ENCODE measurements around the gene TRIM38. TPM values are rescaled to one million over a fixed set of nuclear protein-coding genes. Genes with fewer than 3 reads are reported as not detected.
A peak's percentile ranks its signal among the peaks of the same experiment; 100 is the strongest.
"Not testable (repeated sequence)": the region's sequence is repeated elsewhere in the genome, so short reads cannot be mapped to it uniquely, and the experiment has no call there.

TRIM38 gene
- total RNA-seq, result 9.0 TPM

- peak; percentile 88 for DNase-seq
These were observed at the start of gene TRIM38 for GRCh38 chr6:25962149-25963127. TSS of gene TRIM38 (plus strand) at chr6:25962802. CDS start at chr6:25966523, 3,721 bp downstream.

- DNase-seq, result no peak
These were observed 48.9 kb upstream of the TRIM38 start for GRCh38 chr6:25913741-25914140.

DNA sequence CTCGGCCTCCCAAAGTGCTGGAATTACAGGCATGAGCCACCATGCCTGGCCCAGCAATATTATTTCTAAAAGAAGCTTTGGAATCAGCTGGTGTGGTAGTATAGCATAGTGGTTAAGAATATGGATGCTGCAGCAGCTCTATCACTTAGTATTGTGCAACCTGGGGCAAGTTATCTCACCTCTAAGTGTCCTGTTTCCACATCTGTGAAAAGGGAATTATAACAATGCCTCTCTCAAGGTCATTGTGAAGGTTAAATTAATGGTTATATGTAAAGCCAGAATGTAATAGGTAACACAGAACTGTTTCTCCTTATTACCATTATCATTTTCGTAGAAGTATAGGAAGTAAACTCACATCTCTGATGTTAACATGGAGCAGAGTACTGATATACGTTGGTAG, 46.3 kb upstream of the TRIM38 start:
- DNase-seq, result no peak

DNA sequence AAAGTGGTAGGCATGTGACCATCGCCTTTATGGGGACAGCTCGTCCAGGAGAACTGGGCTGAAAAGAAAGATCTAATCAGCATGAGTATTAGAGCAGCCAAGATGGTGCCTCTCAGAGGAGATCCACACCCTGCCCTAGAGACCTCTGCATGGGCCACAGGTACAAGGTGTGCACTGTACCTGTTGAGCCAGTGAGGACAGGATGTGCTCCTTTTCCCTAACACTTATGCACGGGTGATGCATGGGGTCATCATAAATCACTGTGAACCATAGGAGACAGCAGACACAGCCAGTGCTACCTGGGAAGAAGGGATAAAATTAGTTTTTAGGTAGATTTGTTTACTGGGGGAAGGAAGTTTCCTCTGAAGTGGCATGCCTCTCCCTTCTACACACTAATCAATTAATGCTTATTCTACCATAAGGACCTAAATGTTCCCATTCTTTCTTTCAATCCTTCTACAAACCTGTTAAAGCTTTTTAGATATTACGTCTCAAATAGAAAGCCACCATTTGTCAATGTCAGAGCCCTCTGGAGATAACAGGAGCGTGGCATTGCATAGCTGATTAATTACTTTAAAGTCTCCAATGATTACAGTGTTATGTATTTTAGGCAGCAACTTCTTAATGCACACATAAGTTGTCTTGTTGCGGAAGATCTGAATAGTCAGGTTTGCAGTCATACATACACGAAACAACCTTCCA, 45.7 kb upstream of the TRIM38 start:
- no peak for DNase-seq

GRCh38 chr6:25918083-25918683, 44.4 kb upstream of the TRIM38 start:
- DNase-seq, result no peak

DNA sequence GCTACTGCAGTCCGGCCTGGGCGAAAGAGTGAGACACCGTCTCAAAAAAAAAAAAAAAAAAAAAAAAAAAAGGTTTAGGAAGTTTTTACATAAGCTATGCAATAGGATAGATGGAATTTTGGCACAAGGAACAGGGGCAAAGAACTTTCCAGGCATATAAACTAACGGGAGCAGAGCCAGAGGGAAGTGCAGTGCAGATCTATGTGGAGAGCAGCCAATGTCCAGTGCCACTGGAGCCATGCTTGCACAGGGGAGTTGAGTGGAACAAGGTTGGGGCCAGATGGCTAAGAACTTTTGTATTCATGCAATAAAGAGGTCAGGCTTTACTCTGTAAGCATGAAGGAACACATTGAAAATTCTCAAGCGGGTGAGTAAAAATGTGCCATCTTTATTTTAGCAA, 42.9 kb upstream of the TRIM38 start:
- no peak for DNase-seq

DNA sequence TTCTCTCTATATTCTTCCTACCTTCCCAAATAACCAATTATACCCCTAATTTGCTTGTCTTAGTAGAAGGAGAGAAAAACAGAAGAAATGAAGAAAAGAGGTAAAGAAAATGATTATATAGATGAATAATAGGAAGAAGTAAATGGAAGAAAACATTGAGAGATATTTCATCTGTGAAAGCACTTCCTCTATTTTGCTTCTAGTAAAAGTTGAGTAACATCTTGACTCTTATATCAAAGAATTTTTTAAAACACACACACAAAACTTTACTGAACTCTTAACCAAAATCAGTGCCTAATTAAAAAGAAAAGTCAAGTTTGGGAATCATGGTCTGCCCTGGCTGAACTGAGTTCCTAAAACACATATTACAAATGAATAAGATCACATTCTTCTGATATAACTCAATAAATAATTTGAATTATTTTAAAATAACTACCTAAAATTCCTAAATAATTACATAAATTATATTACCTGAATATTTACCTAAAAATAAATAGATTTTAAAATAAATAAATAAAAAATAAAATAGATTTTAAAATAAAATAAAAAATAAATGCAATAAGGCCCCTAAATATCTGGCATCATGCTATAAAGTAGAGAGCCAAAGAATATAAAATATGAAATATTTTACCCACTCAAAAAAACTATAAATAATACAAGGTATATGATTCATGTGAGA, 40.9 kb upstream of the TRIM38 start:
- no peak for DNase-seq

- DNase-seq, result no peak
These were observed 40.3 kb upstream of the TRIM38 start for GRCh38 chr6:25922301-25922700.

DNA sequence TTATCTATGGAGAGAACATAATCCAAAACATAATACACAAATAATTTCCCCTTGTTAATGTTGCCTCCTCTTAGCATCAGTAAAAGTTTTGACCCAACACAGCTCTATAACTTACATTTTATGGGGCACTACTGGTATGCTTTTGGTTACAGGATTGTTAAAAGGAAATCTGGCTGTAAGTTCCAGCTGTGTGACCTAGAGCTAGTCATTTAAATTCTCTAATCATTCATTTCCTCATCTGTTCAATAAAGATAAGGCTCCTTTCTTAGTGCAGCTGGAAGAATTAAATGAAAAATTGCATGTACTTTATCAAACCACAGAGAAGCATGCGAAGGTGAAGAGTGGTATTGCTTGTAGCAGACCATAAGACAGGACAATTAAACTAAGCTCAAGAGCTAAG, 36.7 kb upstream of the TRIM38 start:
- DNase-seq, result no peak

DNA sequence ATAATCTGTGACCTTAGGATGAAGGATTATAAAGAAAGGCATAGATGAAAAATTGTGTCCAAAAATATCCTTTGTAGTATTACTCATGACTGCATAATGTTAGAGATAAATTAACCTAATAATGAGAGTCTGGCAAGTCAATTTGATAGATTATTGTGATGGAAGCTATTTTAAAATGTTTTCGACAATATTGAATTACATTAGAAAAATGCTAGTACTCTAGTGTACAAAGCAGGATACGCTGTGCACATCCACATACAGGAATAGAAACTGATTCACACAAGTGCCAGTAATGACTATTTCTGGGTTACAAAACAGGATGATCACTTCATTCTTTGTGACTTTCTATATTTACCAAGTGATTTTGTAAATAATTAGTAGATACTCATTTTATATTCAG, 35.4 kb upstream of the TRIM38 start:
- DNase-seq, result no peak

DNA sequence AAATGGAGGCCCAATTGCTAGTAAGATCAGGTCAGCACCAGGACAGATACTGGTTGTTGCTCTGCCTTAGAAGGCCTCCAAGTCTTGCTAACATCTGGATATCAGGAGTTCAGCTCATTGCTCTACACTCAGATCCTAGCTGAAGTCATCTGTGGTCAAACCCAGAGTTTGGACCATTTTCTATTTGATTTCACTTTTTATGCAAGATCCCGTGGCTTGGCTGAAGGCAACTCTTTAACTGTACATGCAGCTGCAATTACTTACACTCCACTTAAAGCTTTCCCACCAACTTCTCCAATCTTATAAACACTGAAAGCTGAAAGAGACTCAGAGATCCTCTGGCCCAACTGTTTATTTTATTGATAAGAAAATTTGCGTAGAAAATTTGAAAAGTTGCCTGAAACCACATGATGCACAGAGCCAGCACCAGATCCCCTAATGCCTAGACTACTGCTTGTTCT, 34.8 kb upstream of the TRIM38 start:
- DNase-seq, result no peak

DNA sequence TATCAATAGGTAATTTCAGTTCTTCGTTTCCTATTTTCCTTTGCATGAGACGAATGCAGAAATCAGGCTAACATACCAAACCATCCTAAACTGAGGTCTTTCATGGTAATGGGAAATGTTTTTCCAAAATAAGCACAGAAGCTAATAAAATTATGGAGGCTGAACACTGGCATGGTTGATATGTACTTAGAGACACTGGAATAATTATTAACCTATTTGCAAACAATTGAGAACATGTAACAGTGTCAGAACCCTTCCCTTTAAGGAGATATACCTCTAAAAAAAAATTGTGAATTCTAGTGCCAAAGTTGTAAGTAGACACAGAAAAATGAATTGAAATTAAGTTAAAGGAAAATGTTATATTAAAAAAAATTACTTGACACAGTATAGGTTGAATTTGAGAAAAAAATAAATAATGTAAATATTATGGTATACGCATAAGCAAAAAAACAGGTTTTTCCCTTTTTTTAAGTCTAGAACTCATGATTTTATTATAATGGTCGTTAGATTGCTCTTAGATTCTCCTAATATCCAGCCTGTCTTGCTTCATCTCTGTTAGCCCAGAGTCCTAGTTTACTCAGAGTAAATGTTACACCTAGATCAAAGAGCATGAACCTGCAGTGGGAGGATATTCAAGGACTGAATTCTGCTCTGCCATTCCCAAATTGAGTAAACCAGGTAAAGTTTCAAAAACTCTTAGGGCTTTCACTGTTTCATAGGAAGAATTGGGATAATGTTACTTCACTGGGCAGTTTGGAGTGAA, 33.9 kb upstream of the TRIM38 start:
- DNase-seq, result no peak

GRCh38 chr6:25929785-25930184, 32.8 kb upstream of the TRIM38 start:
- DNase-seq, result not testable (repeated sequence)

DNA sequence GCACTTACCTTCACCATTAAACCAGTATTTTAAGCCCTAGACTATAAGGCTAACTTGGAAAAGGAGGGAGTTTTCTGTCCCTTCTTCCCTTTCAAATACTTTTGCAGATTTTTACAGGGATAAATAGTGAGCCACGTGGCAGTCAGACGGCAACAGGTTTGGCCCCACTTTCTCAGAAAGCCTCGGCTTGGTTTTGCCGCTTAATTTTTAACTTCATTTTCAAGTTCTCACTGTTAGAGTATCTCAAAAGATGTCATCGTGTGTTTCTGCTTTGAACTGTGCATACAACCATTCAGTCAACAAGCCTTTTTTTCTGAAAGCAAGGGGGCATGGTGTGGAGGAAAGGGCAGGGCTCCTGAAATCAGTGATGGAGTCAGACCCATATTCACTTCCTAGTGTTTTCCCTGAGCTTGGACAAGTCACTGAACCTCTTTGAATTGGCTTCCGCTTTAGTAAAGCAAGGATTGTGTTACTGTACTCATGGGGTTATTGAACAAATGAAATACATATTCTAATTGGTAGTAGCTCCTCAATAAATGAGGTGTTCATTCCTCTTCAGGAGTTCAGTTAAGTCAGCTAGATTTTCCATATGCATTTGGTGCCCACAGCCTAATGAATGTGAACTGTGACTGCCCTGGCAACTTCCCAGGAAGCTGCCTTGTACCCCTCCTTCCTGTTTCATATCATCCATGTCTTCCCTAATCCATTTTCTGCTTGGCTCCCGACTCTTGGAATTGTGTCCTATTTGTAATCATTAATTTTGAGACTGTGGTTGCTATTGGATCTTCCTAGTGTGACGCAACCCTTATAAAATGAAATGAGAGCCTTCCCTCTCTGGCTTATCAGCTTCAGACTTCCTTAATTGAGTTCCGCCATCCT, 31.8 kb upstream of the TRIM38 start, which contains the start of gene SLC17A2:
SLC17A2 (minus strand) TSS at position 160 of the 879 bp plus-strand sequence. CDS start 4,895 bp downstream, outside the sequence.
- no peak for DNase-seq

GRCh38 chr6:25931411-25931709, 31.2 kb upstream of the TRIM38 start:
- DNase-seq, result no peak

- DNase-seq, result no peak
These were observed 28.4 kb upstream of the TRIM38 start for GRCh38 chr6:25934156-25934555.

DNA sequence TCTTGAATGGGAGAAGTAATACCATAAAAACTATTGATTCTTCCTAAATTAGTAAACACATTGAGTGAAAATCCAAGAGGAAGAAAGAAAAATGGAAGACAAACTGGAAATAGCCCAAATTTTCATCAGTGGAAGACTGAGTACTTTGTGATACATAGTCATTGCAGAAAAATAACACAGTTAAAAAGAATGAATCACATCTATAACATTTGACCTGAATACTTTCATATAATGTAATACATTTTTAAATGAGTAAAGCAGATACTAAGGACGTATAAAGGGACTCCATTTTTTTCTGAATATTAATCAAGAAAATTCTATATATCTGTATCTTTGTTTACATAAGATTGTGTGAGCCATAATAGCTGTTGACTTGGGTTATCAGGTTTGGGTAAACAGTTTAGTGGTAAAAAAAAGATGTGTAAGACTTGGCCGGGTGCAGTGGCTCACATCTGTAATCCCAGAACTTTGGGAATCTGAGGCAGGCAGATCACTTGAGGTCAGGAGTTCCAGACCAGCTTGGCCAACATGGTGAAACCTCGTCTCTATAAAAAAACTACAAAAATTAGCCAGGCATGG, 27.8 kb upstream of the TRIM38 start:
- DNase-seq, result no peak

DNA sequence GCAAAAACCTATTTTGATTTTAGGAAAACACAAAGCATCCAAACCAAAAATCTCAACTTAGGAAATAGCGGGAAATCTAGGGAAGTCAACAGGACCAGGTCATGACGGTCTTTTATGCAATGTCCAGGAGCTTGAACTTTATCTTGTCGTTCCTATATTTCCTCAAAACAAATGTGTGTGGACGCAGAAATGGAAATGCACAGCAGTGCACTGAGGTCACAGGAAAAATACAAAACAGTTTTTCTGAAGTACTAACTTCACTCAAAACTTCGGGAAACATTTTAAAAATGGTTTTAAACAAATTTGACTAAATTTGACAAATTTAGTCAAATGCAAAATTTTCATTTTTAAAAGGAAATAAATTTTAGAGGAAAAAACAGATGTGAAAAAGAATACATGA, 26.6 kb upstream of the TRIM38 start:
- DNase-seq, result no peak

DNA sequence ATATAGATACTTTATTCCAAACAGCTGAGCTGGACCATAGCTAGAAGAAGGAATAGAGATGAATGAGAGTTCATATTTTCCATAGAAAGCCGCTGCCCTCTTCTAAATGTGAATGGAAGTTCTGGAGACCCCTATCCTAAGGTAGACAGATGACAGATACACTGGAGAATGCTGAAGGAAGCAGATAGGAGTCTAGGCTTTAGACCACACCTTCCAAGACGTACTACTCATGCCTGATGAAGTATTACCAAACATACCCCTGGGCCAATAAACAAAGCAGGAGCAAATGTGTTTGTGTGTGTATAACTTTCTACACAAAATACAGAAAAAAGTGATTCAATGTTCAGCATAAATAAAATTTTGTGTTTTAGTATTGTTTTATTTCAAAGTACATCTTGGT, 23.0 kb upstream of the TRIM38 start:
- DNase-seq, result no peak

DNA sequence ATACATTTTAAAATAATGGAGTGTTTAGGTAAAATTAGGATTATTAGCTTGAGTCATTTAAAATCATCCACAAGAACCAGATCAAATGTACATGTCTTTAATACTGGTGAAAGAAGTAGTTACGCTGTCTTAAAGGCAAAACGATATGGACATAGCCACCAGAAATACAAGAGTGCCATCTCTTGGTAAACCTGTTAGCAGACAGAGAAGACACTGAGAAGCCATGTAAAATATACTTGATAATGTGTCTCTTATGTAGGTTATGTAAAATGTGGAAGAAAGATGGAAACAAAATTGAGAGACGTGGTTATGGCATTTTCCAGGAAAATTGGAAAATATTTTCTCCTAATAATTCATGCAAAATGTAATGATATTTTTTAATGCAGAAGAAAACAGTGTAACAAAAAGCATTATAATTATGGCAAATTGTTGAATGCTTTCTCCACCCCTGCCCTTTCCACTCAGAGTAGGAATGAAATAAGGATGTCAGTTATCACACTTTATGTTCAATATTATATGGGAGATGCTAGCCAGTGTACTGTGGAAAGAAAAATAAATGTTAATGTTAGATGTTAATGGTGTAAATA, 19.9 kb upstream of the TRIM38 start:
- DNase-seq, result peak; percentile 39
